CD4-positive, alpha-beta T cell treated with Interleukin-4 for 1 hour (primary cell): ENCODE results near the gene SPAG4.

Experiments used
- DNase-seq, 2 donors: peaks; one replicate each; pipeline ENCODE4 v3.0.0-alpha.2; 2020 to 2022

Gene SPAG4

GRCh38 chr20:35625584-35626385 is 10.2 kb downstream of the SPAG4 start:
- DNase-seq = no peak

GRCh38 chr20:35626386-35627001 is 10.9 kb downstream of the SPAG4 start:
- DNase-seq = no peak

- no peak for DNase-seq
Observed at GRCh38 chr20:35627121-35627520, 11.5 kb downstream of the SPAG4 start.

- no peak for DNase-seq
Observed at GRCh38 chr20:35629427-35630145, 14.0 kb downstream of the SPAG4 start.

- no peak for DNase-seq
Observed at GRCh38 chr20:35630636-35631035, 15.0 kb downstream of the SPAG4 start.

GRCh38 chr20:35632539-35633115 is 17.0 kb downstream of the SPAG4 start:
- DNase-seq = no peak

- DNase-seq = no peak
Observed at GRCh38 chr20:35635652-35636051, 20.0 kb downstream of the SPAG4 start.

GRCh38 chr20:35636095-35636494 is 20.5 kb downstream of the SPAG4 start:
- DNase-seq = no peak

- DNase-seq = no peak
Observed at GRCh38 chr20:35637276-35637675, 21.6 kb downstream of the SPAG4 start.

- no peak for DNase-seq
Observed at GRCh38 chr20:35638751-35639150, 23.1 kb downstream of the SPAG4 start.

- no peak for DNase-seq
Observed at GRCh38 chr20:35640724-35641123, 25.1 kb downstream of the SPAG4 start.

- DNase-seq = no peak
Observed at GRCh38 chr20:35641743-35642142, 26.1 kb downstream of the SPAG4 start.

GRCh38 chr20:35643045-35643444 is 27.4 kb downstream of the SPAG4 start:
- DNase-seq = no peak

- no peak for DNase-seq
Observed at GRCh38 chr20:35644806-35645205, 29.2 kb downstream of the SPAG4 start.

GRCh38 chr20:35648836-35649235 is 33.2 kb downstream of the SPAG4 start:
- no peak for DNase-seq

GRCh38 chr20:35650632-35651031 is 35.0 kb downstream of the SPAG4 start:
- DNase-seq = no peak

- no peak for DNase-seq
Observed at GRCh38 chr20:35651958-35652357, 36.3 kb downstream of the SPAG4 start.

GRCh38 chr20:35652641-35653429 is 37.2 kb downstream of the SPAG4 start:
- DNase-seq = no peak

GRCh38 chr20:35653430-35653734 is 37.8 kb downstream of the SPAG4 start:
- DNase-seq = no peak

- no peak for DNase-seq
Observed at GRCh38 chr20:35653893-35654292, 38.3 kb downstream of the SPAG4 start.

GRCh38 chr20:35654415-35654814 is 38.8 kb downstream of the SPAG4 start:
- no peak for DNase-seq

GRCh38 chr20:35657271-35657670 is 41.6 kb downstream of the SPAG4 start:
- no peak for DNase-seq
